ENCODE results near the gene IRGQ.
"Not testable (repeated sequence)": the region's sequence is repeated elsewhere in the genome, so short reads cannot be mapped to it uniquely, and the experiment has no call there.

IRGQ gene

GRCh38 chr19:43598445-43599240 is 2.7 kb upstream of the IRGQ start:
- no peak for DNase-seq (ENCODE audit: low spot score)

GRCh38 chr19:43597876-43598275 is 1.9 kb upstream of the IRGQ start:
- no peak for DNase-seq (ENCODE audit: low spot score)

GRCh38 chr19:43596842-43597461 is 1.0 kb upstream of the IRGQ start:
- peak; percentile 17 for DNase-seq (ENCODE audit: low spot score)

- DNase-seq (ENCODE audit: low spot score) = no peak
Measured at GRCh38 chr19:43595605-43595998, 332 bp downstream of the IRGQ start.

DNA sequence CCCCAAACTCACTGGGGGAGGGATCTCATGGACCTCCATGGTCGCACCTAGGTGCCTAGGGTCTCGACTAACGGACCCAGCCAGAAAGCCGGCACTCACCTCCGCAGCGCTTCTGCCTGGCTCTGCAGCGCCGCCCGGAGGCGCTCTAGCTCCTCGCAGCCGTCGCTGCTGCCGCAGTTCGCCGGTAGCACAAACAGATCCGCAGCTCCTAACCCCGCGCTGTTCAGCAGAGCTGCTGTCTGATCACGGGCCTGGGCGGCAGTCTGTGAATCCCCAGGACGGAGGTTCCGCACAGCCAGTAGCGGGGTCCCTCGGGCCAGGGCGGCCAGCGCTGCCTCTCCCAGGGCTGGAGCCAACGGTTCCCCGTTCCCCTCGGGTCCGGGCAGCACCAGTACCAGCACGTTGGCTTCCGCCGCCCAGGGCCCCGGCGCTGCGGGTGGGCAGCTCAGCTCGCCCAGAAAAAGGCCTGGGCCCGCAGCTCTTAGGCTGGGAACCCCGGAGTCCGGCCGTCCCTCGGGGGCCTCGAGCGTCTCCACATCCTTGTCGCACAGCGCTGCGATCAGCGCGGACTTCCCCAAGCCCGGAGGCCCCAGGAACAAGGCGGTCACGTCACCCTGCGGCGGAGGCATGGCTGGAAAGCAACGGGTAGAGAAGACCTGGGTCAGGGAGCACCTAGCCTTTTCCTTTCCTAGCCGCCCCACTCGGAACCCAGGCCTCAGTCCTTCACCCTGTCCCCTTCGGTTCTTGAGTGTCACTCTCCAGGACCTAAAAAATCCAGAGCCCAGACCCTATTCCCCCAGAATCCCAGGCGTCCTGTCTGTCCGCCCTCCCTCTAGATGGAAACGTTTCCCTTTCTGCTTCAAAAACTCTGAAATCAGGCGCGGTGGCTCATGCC is 977 bp downstream of the IRGQ start:
- DNase-seq (ENCODE audit: low spot score) = peak; percentile 75

GRCh38 chr19:43594081-43594697 is 1.7 kb downstream of the IRGQ start:
- DNase-seq (ENCODE audit: low spot score) = no peak

DNA sequence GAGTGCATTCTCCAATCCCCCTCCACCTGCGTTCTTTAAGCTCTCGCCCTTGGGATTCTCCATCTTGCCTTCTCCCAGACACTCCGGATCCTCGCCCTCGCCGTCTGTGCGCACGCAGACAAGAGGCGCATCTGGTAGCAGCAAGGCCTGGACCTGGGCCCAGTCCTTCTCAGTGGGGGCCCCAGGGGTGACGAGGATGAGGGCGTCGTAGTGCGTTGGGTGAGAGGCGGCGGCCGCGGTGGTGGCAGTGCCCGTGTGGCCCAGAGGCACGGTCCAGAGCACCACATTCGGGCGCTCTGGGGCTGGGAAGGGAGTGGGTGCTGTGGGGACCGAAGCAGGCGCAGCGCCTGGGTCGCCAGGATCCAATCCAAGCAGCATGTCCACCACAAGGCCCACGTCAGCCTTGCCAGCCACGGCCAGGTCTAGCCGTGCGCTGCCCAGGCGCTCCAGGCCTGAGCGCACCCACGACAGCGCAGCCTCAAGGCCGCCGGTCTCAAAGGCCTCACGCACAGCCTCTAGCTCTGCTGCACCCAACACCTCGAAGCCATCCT is 3.1 kb downstream of the IRGQ start:
- DNase-seq (ENCODE audit: low spot score) = no peak

- DNase-seq (ENCODE audit: low spot score) = no peak
Measured at GRCh38 chr19:43591904-43592772, 3.8 kb downstream of the IRGQ start.

DNA sequence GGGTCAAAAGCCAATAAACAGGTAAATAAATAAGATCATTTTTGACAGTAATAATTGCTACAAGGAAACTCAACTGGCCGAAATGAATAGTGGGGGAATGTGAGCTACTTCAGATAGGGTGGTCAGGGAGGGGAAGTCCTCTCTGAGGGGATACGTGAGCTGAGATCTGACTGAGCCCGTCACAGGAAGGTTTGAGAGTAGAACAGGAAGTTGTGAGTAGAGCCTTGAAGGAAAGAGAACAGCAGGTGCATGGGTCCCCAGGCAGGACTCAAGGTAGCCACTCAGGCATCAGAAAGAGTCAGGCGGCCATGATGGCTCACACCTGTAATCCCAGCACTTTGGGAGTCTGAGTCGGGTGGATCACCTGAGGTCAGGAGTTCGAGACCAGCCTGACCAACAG is 6.3 kb downstream of the IRGQ start:
- no peak for DNase-seq (ENCODE audit: low spot score)

- no peak for DNase-seq (ENCODE audit: low spot score)
Measured at GRCh38 chr19:43589277-43589676, 6.7 kb downstream of the IRGQ start.

GRCh38 chr19:43587029-43587428 is 8.9 kb downstream of the IRGQ start:
- DNase-seq (ENCODE audit: low spot score) = not testable (repeated sequence)

DNA sequence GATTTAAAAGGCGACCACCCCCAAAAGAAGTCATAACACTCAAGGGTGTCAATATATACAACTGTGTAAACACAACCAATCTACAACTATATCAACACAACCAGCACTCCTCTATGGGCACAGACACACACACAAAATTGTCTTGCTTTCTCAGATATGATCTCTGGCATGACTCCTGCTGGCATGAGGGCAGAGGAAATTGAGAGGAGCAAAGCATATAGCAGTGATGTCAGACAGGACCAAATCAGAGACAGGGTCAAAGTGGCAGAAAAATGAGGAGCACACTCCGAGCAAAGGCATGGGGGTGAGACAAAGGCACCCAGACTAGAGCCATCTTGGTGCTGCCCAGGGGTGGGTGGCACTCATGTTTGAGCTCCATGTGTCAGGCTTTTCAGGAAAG is 9.6 kb downstream of the IRGQ start:
- no peak for DNase-seq (ENCODE audit: low spot score)

GRCh38 chr19:43584484-43584883 is 11.4 kb downstream of the IRGQ start:
- DNase-seq (ENCODE audit: low spot score) = peak; percentile 64

GRCh38 chr19:43582495-43582894 is 13.4 kb downstream of the IRGQ start:
- no peak for DNase-seq (ENCODE audit: low spot score)

- no peak for DNase-seq (ENCODE audit: low spot score)
Measured at GRCh38 chr19:43581467-43581866, 14.5 kb downstream of the IRGQ start.

DNA sequence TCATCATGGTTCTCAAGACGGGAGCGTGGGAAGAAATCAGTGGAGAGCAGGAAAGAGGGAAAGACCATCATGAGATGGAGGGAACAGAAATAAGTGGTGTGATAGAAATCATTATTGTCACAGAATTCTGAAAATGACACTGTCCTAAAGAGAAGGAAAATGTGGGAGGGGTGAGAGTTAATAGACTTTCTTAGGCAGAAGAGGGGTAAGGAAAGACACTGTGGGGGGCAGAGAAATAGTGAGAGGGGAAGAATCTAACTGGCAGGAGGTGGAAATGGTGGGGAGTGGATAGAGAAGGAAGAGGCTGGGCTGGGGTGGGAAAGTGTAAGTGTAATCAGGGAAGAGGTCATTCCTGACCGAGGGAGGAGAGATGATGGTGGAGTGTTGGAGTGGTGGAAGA is 17.1 kb downstream of the IRGQ start:
- no peak for DNase-seq (ENCODE audit: low spot score)

- DNase-seq (ENCODE audit: low spot score) = no peak
Measured at GRCh38 chr19:43575955-43576878, 19.7 kb downstream of the IRGQ start.

GRCh38 chr19:43575156-43575950 is 20.6 kb downstream of the IRGQ start, which contains the start of the genes PINLYP and XRCC1:
TSS of gene PINLYP (plus strand) at chr19:43575801. CDS start at chr19:43577192, 1,391 bp downstream.
TSS of gene XRCC1 (minus strand) at chr19:43575527. CDS start at chr19:43575458, 69 bp downstream.
- peak; percentile 98 for DNase-seq (ENCODE audit: low spot score)

Data from kidney tubule cell (primary cell).